CD4-positive, alpha-beta T cell treated with Interleukin-21 for 1 hour (primary cell): ENCODE measurements around the gene DPH3.

ENCODE experiments used
- DNase-seq: peaks from one replicate; pipeline ENCODE4 v3.0.0-alpha.2; 2020

Gene DPH3

DNA sequence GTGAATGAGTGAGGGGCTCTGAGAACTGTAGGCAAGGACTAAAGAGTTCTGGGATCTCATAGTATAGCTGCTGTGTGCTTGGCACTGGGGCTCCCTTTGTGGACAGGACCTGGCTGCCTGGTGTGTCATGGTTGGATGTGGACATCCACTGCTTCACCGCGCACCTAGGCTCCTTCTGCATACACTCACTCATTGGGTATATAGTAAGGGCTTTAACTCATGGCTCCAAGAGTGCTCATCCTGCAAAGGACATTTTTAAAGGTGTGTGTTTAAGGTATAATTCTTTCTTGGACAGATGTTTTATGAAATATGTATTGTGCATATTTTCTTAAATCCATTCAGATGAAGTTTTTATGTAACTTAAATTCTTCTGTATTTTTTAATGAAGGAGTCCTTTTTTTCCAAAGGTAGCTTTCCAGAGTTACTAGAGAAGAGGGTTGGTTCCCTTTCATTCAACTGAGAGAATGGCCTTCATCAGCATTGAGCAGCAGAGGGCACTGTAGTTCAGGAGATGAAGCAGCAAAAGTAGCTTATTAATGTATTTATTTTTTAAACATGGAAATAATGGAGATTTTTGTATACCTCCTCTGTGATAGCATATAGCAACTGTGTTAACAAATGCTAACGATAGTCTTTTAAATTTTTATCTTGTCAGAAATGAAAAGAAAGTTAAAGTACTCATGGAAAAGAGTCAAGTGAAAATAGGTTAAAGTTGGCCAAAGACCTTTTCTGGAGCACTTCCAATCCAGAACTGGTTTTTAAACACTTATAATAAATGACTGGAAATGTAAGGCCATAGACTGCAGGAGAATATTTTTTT, 25.5 kb upstream of the DPH3 start:
- peak; percentile 75 for DNase-seq

DNA sequence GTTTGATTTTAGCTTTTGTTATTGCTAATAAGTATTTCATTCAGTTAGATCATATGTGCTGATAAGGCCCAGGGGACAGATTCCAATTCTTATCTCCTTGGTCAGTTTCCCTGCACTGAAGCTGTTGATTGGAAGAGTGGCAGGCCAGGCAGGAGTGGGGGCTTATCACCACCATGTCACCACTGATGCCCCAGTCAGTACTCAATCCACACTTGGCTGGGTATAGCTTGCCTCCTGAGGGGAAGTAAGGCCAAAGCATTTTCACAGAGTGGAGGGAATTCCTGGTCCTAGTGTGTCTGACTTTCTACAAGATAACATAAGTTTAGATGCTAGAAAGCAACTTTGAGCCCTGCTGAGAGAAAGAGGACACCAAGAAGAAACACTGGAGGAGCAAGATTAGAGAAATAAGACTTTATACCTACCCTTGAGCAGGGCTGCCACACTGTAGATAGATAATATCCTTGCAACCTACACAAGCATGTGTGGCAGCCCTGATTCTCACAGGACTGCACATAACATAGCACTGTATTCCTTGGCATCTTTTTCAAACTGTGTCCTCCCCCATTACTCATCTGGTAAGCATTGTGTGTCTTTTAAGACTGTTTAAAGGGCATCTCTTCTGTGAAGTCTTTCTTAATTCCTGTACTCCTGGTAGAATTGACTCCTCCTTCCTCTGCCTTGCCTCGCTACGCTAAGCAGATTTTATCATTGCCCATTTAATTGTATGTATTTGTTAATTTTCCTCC, 24.6 kb upstream of the DPH3 start:
- no peak for DNase-seq

DNA sequence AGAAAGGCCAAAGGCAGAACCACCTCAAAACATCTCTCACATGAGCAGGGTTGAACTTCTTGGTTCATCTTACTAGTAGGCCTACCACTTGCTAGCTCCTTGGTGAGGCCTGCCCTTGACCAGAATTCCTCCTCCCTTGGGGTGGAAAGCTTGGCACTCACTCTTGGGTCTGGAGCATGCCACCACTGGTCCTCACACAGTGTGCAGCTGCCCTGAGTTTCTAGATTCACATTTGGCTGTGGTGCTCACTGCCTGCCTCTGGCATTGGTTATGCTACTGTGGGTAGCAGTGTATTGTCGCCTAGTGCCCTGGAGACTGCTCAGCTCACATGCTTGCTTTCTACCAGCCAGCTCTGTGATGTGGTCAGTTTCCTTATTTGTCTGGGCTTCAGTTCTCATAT, 23.9 kb upstream of the DPH3 start:
- DNase-seq, result no peak

DNA sequence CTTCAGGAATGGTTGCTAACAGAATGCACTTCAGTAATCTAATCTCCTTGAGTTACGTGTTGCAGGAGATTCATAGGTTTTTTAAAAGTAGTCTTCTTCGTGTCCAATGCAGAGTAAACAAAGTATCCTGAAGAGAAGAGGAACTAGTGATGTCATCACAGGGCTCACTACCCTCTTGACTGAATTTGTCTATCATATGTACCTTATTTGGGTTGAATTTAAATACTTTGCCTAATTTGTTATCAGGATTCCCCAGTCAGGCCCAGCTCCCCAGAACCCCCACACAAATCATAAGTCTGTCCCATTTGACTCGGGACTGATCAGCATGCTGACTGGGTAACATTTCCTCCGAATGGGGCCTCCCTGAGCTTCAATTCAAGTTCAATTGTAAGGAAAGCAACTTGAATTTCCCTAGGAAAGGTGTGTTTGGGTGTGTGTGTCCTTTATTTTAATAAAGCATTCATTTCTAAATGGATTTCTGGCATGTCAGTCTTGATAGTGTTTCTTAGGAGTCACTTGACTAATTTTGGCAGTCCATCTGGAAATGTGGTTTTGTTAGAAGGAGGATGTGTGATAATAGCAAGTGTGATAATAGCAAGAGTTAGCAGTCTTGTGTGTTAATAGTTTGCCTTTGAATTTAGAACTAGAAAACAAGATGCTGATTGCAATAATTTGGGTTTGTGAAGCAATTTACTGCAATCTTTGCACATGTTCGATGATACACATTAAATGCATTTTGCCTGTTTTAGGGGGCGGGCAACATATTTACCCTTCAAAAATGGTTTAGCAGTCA, 22.2 kb upstream of the DPH3 start:
- no peak for DNase-seq

DNA sequence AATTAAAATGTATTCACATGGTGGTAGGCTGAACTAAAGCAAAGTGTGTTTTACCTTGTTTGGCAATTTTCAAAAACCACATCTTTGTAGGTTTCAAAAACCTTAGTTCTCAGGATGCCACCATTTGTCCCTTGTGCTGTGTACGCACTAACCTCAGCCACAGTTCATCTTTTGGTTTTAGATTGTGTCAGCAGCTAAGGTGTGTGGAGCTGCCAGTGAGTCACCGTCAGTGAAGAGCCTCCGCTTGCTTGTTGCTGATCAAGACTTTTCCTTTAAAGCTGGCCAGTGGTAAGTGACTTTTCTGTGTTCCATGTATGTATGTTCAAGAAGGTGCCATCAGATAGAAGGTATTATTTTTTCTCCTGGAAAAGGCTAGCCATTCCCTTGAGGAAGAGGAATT, 21.4 kb upstream of the DPH3 start:
- peak; percentile 82 for DNase-seq

DNA sequence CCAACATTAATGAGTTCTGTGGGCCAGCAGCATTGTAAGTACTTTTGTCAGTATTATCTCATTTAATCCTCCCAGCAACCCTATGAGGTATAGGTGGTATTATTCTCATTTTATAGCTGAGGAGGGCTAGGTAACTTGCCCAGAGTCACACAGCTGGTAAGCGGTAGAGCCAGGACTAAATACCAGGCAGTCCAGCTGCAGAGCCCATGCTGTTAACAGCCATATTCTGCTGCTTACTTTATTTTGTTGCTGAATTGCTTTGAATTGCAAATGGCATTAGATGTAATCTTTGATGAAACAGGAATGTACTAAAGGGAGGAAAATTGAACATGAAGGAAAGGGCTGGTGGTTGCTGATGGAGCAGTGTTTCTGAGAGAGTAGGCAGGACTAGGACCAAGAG, 19.9 kb upstream of the DPH3 start:
- no peak for DNase-seq

DNA sequence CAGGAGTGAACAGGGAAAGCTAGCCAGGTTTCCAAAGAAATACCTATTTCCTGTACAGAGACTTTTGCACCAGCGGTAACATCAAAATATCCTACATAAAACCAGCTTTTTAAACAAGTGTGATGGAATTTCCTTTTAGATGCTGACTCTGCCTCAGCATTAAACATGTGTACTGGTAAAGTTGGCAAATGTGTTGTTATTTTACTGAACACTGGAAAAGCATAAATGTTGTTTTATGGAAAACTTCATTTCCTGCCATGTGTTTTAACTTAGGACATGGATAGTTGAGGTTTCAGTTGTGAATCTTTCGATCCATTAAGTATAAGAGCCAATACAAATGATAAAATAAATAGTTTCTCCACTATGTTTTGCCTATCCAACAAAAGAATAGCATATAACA, 15.9 kb upstream of the DPH3 start:
- DNase-seq, result no peak

DNA sequence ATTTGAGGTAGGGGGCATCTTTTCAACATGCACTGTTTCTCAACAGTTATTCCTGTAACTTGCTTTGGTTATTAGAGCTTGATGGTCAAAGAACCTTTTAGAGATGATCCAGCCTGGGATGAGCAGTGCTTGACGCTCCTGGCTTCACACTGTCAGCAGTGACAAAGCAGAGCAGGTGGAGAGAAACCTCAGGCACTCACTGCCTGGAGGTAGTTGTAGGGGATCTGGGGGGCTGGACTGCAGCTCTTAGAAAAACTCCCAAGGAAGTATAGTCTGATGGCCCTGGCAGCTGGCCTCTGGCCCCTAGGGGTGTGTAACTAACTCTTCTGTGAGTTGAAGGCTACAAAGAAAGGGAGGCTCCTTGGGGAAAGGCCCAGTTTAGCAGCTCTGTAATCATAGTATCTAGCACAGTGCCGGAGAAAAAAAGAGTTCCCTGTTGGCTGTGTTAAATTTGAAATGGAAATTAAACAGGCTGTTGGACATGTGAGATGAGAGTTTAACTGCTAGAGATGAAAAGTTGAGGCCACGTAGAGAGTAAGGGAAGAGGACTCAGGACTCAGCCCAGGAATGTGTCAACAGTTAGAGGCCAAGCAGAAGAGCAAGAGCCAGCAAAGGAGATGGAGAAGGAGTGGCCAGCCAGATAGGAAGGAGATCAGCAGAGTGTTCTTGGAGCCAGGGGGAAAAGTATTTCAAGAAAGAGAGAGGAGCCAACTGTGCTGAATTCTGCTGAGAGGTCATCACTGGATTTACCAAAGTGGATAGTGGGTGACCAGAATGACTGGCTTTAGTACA, 14.5 kb upstream of the DPH3 start:
- DNase-seq, result no peak

DNA sequence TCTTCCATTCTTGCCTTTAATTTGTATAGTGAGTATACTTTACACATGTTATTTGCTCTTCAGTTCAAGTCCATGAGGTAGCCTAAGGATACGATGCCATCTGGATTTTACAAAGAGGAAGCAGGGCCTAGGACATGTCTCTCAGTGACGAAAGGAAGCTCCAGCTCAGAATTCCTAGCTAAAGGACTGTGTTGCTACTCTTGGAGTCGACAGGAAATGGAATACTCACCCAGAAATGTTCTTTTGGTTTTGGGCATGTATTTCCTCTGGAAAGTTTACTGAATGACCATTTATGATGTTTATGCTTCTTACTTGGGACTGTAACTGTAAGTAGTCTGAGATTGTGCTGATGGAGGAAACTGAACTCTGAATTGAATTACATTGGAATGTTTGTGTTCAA, 12.7 kb upstream of the DPH3 start:
- DNase-seq, result no peak

DNA sequence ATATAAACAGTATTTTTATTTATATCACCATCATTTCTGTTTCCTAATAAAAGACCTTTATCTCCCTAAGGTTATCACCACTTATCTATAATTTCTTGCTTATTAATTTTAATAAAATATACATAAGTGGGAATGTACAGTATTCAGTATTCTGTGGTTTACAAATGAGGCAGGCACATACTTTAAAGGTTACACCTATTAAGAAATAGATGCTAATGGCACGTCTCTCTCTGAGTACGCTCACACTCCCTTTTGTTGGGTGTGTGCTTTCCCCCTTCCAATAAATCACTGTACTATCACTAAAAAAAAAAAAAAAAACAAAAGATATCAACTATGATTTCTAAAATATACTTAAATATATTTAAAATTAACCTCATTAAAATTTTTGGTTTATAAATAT, 9.1 kb upstream of the DPH3 start:
- DNase-seq, result no peak

DNA sequence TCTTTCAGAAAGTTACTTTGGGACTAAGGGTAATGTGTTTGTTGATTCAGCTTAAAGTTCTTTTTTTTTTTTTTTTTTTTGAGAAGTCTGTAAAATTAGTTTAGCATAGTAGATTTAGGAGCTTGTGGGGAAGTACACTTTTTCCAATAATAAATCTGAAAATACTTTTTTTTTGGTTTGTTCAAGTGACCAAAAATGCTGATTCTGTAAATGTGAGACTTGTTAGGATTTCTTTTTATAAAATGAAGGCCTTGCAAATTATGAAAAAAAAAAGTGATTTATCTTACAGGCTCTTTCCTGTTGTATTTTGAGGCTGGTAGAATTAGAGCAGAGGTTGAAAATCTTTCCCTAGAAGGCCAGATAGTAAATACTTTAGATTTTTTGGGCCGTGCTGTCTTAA, 7.8 kb upstream of the DPH3 start:
- no peak for DNase-seq

DNA sequence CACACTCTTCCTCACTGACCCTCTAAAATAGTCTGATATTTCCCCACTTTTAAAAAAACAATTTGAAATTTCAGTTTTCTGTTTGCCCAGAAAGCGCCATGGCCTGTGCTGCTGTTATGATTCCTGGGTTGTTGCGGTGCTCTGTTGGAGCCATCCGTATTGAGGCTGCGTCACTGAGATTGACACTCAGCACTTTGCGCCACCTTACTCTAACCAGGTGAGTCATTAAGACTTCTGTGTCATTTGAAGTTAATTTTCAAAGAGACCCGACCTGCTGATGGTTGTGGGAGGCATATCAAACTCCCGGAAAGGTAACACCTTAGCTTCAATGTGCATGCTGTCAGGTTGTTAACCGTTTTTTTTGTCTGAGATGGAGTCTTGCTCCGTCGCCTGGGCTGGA, 6.1 kb upstream of the DPH3 start:
- no peak for DNase-seq

DNA sequence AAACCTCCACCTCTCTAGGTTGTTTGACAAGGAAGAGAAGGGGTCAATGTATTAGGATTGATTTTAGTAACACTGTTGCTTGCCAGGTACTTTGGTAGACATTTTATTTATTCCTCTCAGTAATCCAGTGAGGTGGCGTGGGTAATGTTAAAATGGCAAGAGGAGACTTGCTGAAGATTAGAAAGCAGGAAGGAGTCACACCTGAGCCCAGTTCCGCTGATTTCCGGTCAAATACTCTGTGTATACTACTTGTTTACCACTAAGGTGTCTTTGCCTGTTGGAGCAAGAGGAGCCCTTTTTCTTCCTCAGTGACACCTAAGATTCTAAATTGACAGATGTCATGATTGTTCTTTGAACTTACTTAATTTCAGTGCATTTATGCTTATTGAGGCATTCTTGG, 2.0 kb upstream of the DPH3 start:
- no peak for DNase-seq

DNA sequence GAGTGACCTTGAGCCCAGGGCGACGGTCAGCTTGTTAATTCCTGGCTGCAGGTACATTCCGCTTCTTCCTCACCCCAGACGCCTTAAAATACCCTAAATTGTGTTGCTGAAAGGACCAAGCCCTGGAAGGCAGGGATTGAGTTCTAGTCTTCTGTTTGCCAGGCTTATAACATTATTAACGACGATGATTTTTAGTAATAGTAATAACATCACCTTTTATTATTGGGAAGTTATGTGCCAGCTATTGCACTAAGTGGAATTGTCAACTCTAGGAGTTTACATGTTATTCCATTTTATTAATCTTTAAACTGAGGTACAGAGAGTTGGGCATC, 678 bp upstream of the DPH3 start:
- DNase-seq, result no peak

DNA sequence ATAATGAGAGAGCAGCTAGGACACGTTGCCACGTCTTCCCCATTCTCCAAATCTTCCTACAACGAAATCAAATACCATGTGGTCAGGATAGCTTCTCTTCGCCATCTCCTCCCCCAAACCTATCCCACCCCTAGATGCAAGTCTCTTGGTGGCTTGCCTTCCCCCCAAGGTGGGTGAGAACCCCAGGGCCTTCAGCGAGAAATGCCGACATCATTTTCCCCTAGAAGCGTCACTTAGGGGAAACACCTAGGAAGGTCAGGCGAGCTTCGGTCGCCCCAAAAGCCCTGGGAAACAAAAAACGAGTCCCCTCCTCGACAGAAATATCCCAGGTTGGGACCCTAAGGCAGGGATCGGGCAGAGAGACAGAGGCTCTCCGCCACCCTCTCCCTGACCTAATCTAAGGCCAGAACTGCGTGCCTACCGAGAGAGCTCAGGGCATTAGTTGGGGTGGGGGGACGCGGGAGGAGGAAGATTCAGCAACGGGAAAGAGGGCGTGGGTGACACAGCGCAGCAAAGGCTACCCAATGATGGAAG, 502 bp downstream of the DPH3 start:
- no peak for DNase-seq

DNA sequence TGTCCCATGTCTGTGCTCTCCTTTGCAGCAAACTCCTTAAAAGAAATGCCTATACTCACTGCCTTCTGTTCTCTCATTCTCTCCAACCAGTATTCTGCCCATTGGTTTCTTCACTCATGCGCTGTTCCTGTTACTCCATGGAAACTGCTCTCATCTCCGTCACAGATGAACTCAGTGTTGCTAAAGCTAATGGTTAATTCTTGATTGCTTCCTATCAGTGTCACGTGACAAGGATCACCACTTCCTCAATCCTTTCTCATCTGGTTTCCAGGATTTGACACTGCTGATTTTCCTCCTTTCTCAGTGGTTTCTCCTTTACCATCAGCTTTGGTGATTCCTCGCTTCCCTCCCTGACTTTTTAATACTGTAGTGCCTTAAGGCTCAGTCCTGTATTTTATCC, 2.6 kb downstream of the DPH3 start:
- no peak for DNase-seq

DNA sequence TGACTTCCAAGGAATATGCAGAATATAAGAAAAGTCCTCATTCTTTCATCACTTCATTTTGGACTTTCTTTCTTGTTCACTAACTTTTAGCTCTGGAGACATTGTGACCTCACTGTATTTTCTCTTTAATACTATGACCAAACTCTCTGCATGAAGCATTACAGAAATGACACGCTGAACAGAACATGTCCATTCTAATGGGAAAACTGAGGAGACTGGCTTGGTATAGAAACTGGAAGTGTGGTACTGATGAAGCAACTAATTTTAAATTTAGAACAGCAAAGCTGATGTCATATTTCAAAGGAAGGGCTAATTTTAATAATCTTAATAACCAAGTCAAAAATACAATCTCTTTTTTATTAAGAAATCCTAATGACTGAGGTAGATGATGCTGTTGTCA, 4.7 kb downstream of the DPH3 start:
- no peak for DNase-seq

DNA sequence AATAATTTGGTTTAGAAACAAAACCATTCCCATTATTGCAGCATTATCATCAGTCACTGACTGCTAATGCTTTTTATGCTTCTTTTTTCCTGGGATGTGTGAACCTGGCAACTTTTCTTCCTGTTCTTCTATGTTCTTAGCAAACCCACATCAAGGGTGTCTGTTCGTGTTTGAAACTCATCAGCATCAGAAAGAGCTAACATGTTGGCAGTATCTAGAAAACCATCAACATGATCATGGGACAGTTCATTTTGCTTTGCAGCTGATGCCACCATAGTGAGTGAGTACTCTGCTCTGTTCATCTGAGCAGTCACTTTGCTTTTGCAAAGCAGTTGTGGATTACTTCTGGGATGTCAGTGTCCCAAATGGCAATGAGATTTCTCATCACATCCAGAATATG, 5.9 kb downstream of the DPH3 start:
- no peak for DNase-seq

DNA sequence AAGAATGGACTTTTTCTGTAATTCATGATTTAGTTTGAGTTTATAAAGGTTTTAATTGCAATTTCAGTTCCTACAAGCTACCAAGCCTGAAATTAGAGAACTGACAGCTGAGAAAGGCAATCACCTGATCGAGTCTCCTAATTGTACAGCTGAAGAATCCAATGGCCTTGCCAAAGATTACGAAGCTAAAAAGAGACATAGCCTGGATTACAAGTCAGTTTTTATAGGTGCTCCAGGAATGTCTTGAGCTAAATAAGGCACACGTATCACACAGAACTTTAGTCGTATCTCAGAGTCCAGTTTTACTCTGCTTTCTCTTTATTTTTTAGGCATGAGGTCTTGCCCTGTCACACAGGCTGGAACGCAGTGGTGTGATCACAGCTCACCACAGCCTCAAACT, 6.6 kb downstream of the DPH3 start:
- DNase-seq, result no peak

DNA sequence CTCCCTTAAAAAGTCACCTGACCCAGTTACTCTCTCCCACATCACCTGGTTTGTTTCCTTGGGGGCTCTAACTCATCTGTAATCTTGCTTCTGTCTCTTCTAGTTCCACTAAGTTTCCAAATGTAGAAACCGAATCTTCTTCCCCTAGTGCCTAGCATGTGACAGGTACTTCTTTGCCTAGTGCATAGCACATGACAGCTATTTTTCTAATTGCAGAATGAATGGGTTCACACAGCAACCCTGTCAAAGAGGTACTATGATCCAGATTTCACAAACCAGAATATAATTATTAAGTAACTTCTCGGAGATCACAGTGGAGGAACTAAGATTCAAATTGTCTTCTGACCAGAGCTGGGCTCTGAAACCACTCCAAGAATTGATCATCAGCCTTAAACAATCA, 7.4 kb downstream of the DPH3 start:
- no peak for DNase-seq

DNA sequence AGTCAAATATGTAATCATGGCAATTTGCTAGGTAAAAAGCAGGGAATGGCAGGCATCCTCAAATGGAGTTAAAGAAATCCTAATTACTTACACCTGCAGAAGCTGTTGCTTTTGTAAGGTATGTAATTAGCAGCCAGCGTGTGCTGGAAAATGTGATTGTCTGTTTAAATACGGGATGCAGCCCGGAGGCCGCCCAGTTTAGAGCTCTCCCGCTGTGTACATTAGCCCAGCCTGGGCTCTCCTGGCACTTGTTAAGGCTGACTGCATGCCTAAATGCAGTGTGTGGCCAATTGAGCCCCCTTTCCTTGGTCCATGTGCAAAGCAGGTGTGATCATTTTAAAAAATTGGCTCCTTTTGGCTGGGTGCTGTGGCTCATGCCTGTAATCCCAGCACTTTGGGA, 9.0 kb downstream of the DPH3 start:
- no peak for DNase-seq

DNA sequence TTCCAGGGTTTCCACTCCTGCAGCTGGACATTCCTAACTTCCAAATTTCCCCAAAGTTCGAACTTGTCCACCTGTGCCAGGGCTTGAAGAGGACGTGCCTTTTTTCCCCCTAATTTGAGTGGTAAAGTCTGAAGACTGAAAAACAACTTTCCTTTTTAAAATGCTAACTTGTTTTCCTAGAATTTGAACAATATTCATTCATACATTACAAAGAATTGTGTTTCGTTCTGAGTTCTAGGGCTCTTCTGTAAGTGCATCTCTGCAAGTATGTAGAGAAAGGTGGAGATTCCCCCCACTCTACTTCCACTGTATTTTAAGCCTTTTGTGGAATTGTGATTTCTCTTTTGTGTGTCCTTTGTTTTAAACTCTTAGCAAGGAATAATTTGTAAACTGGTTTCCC, 9.4 kb downstream of the DPH3 start:
- DNase-seq, result no peak

DNA sequence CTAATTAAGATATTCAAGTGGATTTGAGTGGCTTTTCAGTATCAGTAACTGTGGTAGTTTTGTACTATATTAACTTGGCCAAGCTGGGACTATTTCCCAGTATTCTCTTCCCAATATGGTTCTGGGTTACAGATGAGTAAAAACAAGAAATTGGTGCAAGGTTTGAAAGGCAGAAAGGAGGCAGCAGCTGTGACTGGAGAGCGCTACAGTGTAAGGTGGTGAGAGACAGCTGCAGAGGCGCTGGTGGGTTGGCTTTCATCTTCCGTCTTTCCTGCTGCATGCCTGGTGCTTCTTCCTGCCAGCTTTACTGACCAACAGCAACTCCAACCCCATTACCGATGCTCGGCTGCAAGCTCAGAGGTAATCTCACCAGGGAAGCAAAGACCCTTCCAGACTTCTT, 9.8 kb downstream of the DPH3 start:
- DNase-seq, result no peak
